GM03348 (cell line): Measurements from ENCODE around the gene KRTAP16-1.
"Not testable (repeated sequence)": the region's sequence is repeated elsewhere in the genome, so short reads cannot be mapped to it uniquely, and the experiment has no call there.

Experiments used
- DNase-seq: peaks from one replicate; pipeline ENCODE4 v3.0.0; 2012; ENCODE audit warnings: low spot score

Gene KRTAP16-1, protein sequence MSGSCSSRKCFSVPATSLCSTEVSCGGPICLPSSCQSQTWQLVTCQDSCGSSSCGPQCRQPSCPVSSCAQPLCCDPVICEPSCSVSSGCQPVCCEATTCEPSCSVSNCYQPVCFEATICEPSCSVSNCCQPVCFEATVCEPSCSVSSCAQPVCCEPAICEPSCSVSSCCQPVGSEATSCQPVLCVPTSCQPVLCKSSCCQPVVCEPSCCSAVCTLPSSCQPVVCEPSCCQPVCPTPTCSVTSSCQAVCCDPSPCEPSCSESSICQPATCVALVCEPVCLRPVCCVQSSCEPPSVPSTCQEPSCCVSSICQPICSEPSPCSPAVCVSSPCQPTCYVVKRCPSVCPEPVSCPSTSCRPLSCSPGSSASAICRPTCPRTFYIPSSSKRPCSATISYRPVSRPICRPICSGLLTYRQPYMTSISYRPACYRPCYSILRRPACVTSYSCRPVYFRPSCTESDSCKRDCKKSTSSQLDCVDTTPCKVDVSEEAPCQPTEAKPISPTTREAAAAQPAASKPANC

GRCh38 chr17:41308918-41309359 lies at the start of gene KRTAP16-1:
Gene KRTAP16-1 (minus strand): TSS chr17:41309309. CDS start chr17:41309253, 56 bp downstream.
- no peak for DNase-seq

- no peak for DNase-seq
These were observed 45.4 kb upstream of the KRTAP16-1 start for GRCh38 chr17:41354536-41354935.

DNA sequence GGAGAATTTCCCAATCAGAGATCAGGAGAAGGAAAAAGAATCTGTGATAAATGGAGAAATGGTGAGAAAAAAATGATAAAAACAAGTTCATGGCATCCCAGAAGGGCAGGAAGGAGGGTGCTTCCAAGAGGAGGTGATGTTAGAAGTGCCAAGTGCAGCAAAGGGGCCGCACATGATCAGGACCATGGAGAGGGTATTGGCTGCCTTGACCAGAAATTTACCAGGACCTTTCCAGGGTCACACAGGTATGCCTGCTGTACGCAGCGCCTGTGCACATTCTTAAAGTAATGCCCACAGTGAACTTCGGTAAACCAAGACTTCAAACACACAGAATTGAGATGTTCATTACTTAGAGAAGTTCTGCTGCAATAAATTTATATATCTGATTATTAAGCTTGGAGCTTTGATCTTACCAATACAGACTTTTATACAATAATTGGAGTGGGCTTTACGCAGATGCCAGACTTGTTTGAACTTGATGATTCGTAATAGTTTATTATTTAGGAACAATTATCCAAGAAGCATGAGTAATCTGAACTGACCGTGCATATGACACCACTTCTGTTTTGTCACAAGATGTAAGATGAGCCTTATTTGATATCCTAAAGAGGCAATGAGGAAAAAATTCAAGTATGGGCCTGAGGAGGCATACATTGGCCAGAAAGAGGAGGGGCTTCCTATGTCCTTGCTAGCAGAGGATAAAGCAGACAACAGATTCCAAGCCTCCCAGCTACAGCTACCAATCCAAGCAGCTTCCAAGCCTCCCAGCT lies 43.7 kb upstream of the KRTAP16-1 start:
- DNase-seq = no peak

DNA sequence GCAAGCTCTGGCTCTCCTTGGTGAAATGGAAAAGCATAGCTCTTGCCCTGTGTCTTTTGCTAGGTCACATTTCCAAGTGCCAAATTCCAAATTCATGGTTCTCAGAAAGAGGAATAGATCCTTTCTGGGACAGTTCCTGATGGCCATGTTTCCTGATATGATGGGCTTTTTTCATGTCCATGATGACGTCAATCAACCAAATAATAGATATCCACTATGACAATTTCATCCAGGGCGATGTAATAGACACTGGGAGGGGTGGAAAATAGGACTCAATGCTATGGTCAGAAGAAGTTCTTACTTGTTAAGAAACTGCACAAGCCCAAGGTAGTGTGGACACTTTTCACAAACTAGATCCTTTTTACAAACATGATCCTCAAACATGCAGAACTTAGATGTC lies 42.1 kb upstream of the KRTAP16-1 start:
- no peak for DNase-seq

- not testable (repeated sequence) for DNase-seq
These were observed 41.3 kb upstream of the KRTAP16-1 start, which contains the start of gene KRT33A for GRCh38 chr17:41350381-41350878. Gene KRT33A (minus strand): TSS chr17:41350828. CDS start chr17:41350767, 61 bp downstream.

DNA sequence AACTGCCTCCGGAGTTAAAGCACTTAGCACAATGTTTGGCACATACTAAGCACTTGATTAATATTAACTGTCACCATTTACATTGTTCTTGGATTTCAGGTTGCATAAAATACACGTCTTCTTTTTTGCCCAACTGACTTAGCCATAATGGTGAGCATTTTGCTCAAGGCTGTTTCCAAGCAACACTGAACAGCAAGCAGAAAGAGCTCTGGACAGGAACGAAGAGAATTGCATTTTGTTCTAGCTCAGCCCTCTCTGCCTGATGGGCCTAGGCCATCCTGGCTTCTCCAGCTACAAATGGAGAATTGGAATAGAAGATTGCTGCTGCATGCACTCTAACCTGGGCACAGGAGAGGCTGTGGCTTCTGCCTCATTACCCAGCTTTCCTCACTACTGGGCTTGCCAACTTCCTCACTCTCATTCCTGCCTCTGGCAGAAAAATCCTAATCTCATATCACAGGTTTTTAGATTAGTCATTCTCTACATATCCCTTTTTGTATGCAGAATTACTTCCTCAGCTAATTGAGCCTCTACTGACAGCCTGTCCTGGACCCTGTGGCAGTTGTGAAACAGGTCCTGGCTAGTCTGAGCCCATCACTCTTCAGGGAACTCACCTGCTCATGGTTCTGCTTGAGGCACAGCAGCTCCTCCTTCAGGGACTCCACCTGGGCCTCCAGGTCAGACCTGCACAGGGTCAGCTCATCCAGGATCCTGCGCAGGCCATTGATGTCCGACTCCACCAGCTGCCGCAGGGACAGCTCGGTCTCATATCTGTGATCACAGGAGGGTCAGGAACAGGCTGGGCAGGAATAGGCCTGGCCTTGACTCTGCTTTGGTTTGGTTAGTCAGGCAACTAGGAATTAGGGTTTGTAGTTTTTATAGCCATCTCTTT lies 39.0 kb upstream of the KRTAP16-1 start:
- DNase-seq = no peak

DNA sequence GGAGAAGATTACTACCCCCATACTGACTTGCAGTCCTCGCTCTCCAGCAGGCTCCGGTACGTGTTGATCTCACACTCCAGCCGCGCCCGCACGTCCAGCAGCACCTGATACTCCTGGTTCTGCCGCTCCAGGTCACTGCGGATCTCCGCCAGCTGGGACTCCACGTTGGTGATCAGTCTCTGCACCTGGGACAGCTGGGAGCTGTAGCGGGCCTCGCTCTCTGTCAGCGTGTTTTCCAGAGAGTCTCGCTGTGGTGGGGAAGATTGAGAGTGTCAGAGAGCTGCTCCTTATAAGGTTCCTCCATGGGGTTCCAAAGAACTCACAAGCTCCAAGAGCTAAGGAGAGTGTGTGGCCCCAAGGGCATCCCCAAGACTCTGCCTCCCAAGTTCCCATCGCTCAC lies 37.3 kb upstream of the KRTAP16-1 start:
- not testable (repeated sequence) for DNase-seq

DNA sequence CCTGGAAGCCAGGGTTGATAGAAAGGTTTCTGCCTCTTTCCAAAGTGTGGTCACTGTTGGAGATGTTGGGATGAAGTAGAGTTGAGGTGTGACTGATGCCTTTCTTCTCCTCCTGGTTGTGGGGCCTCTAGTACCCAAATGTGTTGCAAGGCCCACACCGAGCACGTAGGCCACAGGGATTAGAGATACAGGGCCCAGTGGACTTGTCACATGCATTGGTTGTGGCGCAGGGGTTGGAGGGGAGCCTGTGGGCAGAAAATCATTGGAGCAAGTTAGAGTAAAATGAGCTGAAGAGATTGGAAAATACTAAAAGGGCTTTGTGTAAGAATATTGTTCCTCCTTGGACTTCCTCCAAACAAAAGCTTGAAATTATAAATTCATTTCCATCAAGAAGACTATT lies 36.9 kb upstream of the KRTAP16-1 start:
- no peak for DNase-seq

DNA sequence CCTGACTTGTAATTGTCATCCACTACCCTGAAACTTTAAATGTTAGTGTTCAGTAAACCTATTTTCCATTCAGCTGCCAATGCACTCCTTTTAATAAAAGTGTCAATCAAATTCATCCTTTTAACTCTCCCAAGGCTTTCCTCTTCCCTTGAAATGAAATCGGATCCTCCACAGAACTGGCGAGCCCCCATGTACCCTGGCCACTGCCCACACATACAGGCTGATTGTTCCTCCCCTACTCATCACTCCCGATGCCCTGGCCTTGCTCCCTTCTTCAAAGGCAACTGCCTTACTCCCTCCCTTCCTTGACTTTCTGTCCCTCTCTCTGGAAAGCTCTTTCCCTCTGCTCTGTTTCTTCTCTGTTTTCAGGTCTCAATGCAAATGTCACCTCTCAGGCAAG lies 33.9 kb upstream of the KRTAP16-1 start:
- DNase-seq = no peak

- DNase-seq = no peak
These were observed 32.1 kb upstream of the KRTAP16-1 start for GRCh38 chr17:41340934-41341861.

DNA sequence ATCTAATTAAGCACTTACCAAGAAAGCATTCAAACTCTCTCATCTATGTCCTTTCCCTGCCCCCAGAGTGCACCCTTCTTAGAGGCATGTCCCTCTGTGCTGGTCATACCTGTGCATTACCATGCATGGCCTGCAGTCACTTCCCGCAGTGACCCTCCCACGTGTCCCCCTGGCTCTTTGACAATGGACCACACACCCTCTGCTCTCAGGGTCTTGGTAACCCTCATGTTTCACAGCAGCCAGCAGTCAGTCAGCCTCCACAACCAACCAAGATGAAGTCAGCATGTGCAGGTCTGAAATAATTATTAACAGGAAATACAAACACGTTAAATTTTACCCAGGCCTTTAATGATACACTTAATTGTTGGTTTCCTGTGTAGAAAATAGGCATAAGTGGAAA lies 31.4 kb upstream of the KRTAP16-1 start:
- DNase-seq = no peak

- DNase-seq = no peak
These were observed 30.6 kb upstream of the KRTAP16-1 start for GRCh38 chr17:41339571-41340172.

DNA sequence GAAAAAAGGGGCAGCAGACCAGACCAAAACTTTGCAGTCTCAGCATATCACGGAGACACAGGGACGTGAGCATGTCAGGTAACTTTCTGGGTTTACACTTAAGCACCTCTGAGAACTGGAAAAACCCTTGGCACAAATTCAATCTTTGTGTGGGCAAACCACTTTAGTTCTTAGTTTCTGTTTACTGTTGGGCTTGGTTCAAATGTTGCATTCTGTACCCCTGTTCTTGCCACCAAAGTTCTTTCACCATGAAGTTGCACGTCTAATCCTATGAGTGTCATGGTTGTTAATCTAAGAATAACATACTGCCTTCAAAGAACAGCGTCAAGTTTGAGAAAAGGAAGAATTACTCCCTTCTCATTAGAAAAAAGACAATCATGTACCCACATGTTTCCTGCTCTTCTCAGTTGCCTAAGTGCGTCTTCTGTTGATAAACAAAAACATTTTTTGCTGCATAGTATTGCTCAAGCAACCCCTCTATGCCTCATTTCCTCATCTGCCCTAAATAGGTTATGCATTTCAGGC lies 29.9 kb upstream of the KRTAP16-1 start:
- no peak for DNase-seq

GRCh38 chr17:41335747-41336146 lies 26.6 kb upstream of the KRTAP16-1 start:
- no peak for DNase-seq

DNA sequence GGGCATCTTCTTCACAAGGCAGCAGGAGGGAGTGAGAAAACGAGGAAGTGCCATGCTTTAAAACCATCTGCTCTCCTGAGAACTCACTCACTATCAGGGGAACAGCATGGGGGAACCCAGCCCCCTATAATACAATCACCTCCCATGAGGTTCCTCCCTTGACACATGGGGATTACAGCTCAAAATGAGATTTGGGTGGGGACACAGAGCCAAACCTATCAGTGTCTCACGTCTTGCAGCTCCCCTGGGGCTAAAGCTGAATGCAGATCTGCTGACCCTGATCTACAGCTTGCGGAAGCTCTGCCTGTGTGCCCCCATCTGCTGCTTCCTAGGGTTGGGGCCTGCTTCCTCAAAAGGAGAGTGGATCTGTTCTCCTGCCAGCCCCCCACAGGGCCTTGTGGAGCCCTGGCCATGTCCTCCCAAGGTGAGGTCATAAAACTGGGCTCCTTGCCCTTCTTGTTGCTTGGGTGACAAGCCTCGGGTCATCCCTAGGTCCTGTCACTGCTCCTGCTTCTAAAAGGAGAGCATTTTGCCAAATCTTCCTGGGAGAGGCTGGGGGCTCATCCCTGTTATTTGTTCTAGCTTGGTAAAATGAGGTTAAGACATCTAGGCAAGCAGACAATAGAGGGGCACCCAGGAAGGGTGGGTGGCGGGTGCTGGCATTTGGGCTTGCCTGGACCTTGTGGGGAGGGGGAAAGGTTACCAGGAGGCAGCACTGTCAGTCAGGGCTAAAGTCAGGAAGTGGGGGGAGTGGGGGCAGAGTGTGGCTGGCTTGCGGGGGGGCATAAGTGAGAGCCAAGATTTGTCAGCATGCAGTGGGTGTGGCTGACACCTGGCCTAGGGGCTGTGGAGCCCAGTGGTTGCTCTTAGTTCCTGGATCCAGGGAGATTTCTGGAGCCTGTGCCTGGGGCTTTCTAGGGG lies 25.5 kb upstream of the KRTAP16-1 start:
- no peak for DNase-seq

GRCh38 chr17:41333836-41334235 lies 24.7 kb upstream of the KRTAP16-1 start:
- DNase-seq = no peak

- DNase-seq = no peak
These were observed 24.0 kb upstream of the KRTAP16-1 start for GRCh38 chr17:41333098-41333497.

DNA sequence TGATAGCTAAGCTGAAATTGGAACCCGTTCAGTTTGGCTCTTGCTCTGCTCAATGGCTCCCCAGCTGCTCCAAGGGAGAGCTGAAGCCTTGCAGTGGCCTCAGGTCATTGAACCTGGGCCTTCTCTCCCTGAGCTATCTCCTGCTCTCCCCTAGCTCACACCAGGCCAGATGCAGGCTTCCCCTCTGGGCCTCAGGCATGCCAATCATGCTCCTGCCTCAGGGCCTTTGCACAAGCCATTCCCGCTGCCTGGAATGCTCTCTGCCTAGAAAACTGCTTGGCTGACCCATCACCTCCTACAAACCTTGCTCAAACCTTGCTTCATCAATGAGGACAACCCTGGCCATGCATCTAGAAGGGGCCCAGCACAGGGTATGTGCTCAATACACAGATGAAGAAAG lies 23.1 kb upstream of the KRTAP16-1 start:
- DNase-seq = no peak

GRCh38 chr17:41331606-41332005 lies 22.5 kb upstream of the KRTAP16-1 start:
- DNase-seq = no peak
